ENCODE measurements around the gene CAVIN2.

The CAVIN2 gene

DNA sequence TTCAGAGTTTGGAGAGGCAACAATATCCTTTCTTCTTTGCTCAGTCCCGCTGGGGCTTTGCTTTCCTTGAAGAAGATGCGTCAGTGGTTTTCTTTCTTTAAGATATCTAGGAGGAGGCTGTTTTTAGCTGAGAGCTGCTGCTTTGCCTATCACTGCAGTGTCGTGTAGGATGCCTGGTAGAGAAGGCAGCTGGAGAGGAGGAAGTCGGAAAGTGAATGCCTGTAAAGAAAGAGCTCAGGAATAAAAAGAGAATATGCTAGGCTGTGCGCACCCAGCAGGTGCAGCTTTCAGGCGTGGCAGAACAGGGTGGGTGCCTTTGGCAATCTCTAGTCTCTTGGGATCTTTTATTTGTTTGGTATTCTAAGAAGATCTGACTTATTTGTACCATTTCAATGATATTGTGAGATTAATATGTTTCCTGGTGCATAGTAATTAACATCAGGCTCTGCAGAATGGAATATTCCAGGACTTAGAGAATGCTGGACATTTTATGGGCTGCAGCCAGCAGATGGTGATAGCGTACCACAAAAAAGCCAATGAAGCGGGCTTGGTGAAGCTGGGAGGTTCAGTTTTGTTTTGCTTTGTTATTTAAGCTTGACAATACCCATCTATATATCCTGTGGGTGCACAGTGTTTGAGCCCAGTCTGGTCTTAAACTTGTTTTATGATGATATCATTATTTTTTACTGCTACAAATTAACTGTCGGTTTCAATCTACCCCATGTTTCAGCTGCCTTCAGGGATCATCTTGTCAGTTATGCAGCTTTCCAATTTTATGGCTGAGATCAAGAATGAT lies 34.9 kb downstream of the CAVIN2 start:
- H2AFZ ChIP-seq (ENCODE audit: low read depth), result peak overlapping the region; percentile 23
- TF ChIP-seq, protein P1, sequence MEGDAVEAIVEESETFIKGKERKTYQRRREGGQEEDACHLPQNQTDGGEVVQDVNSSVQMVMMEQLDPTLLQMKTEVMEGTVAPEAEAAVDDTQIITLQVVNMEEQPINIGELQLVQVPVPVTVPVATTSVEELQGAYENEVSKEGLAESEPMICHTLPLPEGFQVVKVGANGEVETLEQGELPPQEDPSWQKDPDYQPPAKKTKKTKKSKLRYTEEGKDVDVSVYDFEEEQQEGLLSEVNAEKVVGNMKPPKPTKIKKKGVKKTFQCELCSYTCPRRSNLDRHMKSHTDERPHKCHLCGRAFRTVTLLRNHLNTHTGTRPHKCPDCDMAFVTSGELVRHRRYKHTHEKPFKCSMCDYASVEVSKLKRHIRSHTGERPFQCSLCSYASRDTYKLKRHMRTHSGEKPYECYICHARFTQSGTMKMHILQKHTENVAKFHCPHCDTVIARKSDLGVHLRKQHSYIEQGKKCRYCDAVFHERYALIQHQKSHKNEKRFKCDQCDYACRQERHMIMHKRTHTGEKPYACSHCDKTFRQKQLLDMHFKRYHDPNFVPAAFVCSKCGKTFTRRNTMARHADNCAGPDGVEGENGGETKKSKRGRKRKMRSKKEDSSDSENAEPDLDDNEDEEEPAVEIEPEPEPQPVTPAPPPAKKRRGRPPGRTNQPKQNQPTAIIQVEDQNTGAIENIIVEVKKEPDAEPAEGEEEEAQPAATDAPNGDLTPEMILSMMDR (conservative IDR thresholded peaks at IDR 0.05; ENCODE audit: low read depth, low read length), result peak; percentile 89
- H3K27me3 ChIP-seq (ENCODE audit: insufficient read depth, low read depth), result no peaks in the 10 kb centered on the region
- no peaks in the 10 kb centered on the region for H3K4me1 ChIP-seq (ENCODE audit: low read depth, poor library complexity, severe bottlenecking)
- no peaks in the 10 kb centered on the region for H3K36me3 ChIP-seq (ENCODE audit: insufficient read depth)
- no peak overlapping the region for H3K4me2 ChIP-seq
- no peak overlapping the region for H3K9ac ChIP-seq
- no peak overlapping the region for H3K4me3 ChIP-seq (IDR thresholded peaks at IDR 0.05; ENCODE audit: insufficient read depth, low read depth, low read length)
- H3K79me2 ChIP-seq (ENCODE audit: insufficient read depth, low read depth), result no peaks in the 10 kb centered on the region
- no peak overlapping the region for H3K27ac ChIP-seq
- H4K20me1 ChIP-seq (ENCODE audit: insufficient read depth), result no peaks in the 10 kb centered on the region

DNA sequence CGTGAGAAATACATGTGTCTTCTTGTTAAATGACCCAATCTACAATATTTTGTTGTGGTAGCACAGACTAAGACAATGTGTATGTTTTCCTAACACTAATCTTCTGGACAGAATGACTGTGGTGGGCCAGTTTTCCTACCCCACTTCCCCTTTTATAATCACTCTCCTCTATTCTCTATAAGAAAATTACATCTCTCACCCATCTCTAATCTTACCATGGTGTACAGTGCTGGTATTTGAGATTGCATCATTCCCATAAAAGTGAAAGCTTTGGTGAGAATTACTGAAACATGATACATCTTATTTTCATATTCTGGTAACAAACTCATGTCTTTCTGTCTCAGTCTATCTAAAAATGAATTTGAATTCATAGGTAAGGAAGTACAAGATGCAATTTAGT lies 40.5 kb downstream of the CAVIN2 start:
- Histone ChIP-seq H3K27ac (no peak overlapping the region), H4K20me1 (ENCODE audit: insufficient read depth) (no peaks in the 10 kb centered on the region), H3K4me2 (no peak overlapping the region), H3K36me3 (ENCODE audit: insufficient read depth) (no peaks in the 10 kb centered on the region), H3K79me2 (ENCODE audit: insufficient read depth, low read depth) (no peaks in the 10 kb centered on the region), H3K27me3 (ENCODE audit: insufficient read depth, low read depth) (no peaks in the 10 kb centered on the region), H3K4me3 (IDR thresholded peaks at IDR 0.05; ENCODE audit: insufficient read depth, low read depth, low read length) (no peak overlapping the region), H3K9ac (no peak overlapping the region), H2AFZ (ENCODE audit: low read depth) (no peak overlapping the region), H3K4me1 (ENCODE audit: low read depth, poor library complexity, severe bottlenecking) (no peaks in the 10 kb centered on the region)
- TF ChIP-seq, protein P1 (conservative IDR thresholded peaks at IDR 0.05; ENCODE audit: low read depth, low read length), result no peak

DNA sequence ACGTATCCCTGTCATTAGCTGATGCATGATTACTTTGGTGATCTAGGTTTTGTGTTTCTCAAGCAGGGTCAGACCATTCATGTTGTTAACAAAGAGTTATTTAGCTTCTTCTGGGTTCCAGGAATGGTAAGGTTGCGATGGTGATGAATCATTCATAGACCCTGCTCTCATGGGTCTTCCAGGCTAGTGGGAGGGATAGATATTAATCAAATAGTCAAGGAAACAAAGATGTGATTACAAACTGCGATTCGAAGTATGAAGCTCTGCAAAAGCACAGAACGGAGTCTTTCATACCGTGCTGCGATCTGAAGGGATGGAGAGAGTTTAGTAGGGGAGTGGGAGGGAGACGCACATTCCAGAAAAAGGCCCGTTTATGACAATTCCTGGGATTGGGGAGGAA lies 42.1 kb downstream of the CAVIN2 start:
- Histone ChIP-seq H3K27ac (no peak overlapping the region), H3K36me3 (ENCODE audit: insufficient read depth) (no peaks in the 10 kb centered on the region)
- TF ChIP-seq, protein P1 (conservative IDR thresholded peaks at IDR 0.05; ENCODE audit: low read depth, low read length), result no peak

DNA sequence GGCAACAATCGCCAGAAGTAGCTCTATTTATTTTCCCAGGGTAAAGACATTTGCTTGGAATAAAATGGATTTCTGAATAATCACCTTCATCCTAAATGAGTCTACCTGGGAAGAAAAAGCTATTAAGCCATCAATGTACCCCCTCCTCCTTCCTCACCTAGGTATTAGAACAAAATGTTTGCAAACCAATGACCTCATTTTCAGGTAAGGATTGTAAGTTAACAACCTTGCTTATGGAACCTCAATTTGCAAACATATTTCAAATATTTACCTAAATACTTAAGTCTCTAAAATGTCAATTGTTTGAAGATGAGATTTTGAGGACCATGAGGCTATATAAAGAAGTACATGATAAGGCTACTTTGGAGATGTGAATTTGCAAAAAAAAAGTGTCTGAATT lies 43.9 kb downstream of the CAVIN2 start:
- Histone ChIP-seq H3K27ac (no peak overlapping the region), H4K20me1 (ENCODE audit: insufficient read depth) (no peaks in the 10 kb centered on the region), H3K36me3 (ENCODE audit: insufficient read depth) (no peaks in the 10 kb centered on the region), H3K4me1 (ENCODE audit: low read depth, poor library complexity, severe bottlenecking) (no peaks in the 10 kb centered on the region), H3K4me2 (no peak overlapping the region), H3K9ac (no peak overlapping the region), H3K27me3 (ENCODE audit: insufficient read depth, low read depth) (no peaks in the 10 kb centered on the region), H3K4me3 (IDR thresholded peaks at IDR 0.05; ENCODE audit: insufficient read depth, low read depth, low read length) (no peak overlapping the region), H2AFZ (ENCODE audit: low read depth) (no peak overlapping the region), H3K79me2 (ENCODE audit: insufficient read depth, low read depth) (no peaks in the 10 kb centered on the region)
- TF ChIP-seq, protein P1 (conservative IDR thresholded peaks at IDR 0.05; ENCODE audit: low read depth, low read length), result no peak

More for the DNA sequence above, 42.1 kb downstream of the CAVIN2 start:
- H3K79me2 ChIP-seq (ENCODE audit: insufficient read depth, low read depth), result no peaks in the 10 kb centered on the region
- H3K27me3 ChIP-seq (ENCODE audit: insufficient read depth, low read depth), result no peaks in the 10 kb centered on the region
- H4K20me1 ChIP-seq (ENCODE audit: insufficient read depth), result no peaks in the 10 kb centered on the region
- no peak overlapping the region for H2AFZ ChIP-seq (ENCODE audit: low read depth)
- H3K9ac ChIP-seq, result no peak overlapping the region
- no peak overlapping the region for H3K4me3 ChIP-seq (IDR thresholded peaks at IDR 0.05; ENCODE audit: insufficient read depth, low read depth, low read length)
- H3K4me2 ChIP-seq, result no peak overlapping the region
- no peaks in the 10 kb centered on the region for H3K4me1 ChIP-seq (ENCODE audit: low read depth, poor library complexity, severe bottlenecking)
